ENCODE data around the gene ASNSD1.

GRCh38 chr2:189613077-189613636, 48.1 kb upstream of the ASNSD1 start:
- TF ChIP-seq YY1 (IDR thresholded peaks at IDR 0.05; ENCODE audit: low read depth, low read length) (no peak), TCF12 (IDR thresholded peaks at IDR 0.05; ENCODE audit: low read depth, low read length) (no peak), SUZ12 (IDR thresholded peaks at IDR 0.05; ENCODE audit: low read length) (no peak), CTCF (IDR thresholded peaks at IDR 0.05; ENCODE audit: control extremely low read depth in 1 of 3, insufficient read depth in 1 of 3, low read depth in 1 of 3, low read length in 3 of 3) (no peak), CREB1 (IDR thresholded peaks at IDR 0.05) (no peak), RAD21 (IDR thresholded peaks at IDR 0.05 in 1 of 2, conservative IDR thresholded peaks at IDR 0.05 in 1 of 2; ENCODE audit: low read depth in 2 of 2, low read length in 2 of 2) (no peak), EZH2 (IDR thresholded peaks at IDR 0.05; ENCODE audit: low read depth, low read length, severe bottlenecking) (no peak), SIRT6 (IDR thresholded peaks at IDR 0.05; ENCODE audit: low read length) (no peak), POLR2A (IDR thresholded peaks at IDR 0.05; ENCODE audit: control extremely low read depth in 1 of 2, low read depth in 2 of 2, low read length in 2 of 2) (no peak), ZNF274 (IDR thresholded peaks at IDR 0.05; ENCODE audit: borderline replicate concordance, extremely low read depth, low read length) (no peak)
